Gastrocnemius medialis (tissue), 4 donors: ENCODE data around the gene PLXNA2.

Source experiments
- CTCF ChIP-seq, 5 experiments: fragments of 450-650 bp in 3 of 5; fragments of 200-600 bp in 2 of 5; sonication (generic) in 2 of 5; IDR thresholded peaks in 4 of 5; conservative IDR thresholded peaks in 1 of 5; 1 replicate in 4 of 5; 2 replicates in 1 of 5; pipeline ENCODE4 v1.5.1; 2016 to 2019; ENCODE audit warnings: antibody characterized with exemption in 5 of 5, mild to moderate bottlenecking in 3 of 5, moderate library complexity in 3 of 5
- POLR2A ChIP-seq, 2 donors: fragments of 450-650 bp; IDR thresholded peaks; one replicate each; pipeline ENCODE4 v1.6.1; 2017; ENCODE audit warnings: antibody characterized with exemption in 2 of 2, mild to moderate bottlenecking in 2 of 2, moderate library complexity in 2 of 2

- TF ChIP-seq CTCF (IDR thresholded peaks at IDR 0.05 in 4 of 5, conservative IDR thresholded peaks at IDR 0.05 in 1 of 5) (no peak), POLR2A (IDR thresholded peaks at IDR 0.05) (no peak)
These were observed 241.5 kb downstream of the PLXNA2 start for GRCh38 chr1:208002672-208003071.
